ENCODE data around the gene KRT79.

KRT79 gene

DNA sequence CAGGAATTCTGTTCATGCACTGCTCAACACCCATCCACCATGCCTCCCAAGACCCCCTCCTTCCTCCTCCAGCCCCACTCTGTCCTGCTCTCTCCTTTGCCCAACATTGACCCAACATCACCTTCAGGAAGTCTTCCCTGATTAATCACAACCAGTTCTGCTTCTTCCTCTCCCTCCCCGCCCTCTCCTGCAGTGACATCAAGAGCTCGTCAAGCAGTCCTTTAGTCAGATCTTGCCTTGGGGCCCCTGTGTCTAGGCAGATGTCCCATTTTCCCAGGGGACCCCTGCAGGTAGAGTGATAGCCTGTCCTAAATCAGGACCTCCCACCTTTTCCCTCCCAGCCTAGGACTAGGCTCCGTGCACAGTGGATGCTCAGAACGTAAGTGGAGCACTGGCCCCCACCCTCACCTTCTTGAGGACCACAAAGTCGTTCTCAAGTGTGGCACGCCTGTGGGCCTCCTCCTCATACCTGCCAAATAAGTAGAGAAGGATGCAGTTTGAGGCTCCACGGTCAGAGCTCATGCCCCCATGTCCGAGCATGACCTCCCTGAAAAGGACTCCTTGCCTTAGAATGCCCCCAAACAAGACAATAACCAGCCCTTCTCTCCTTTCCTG is 12.4 kb upstream of the KRT79 start:
- no peak for TF ChIP-seq CTCF (IDR thresholded peaks at IDR 0.05; ENCODE audit: extremely low read depth, missing control alignments)
- DNase-seq (ENCODE audit: low spot score), result no peak

GRCh38 chr12:52845946-52846345 is 11.8 kb upstream of the KRT79 start:
- no peak for DNase-seq (ENCODE audit: low spot score)
- no peak for TF ChIP-seq CTCF (IDR thresholded peaks at IDR 0.05; ENCODE audit: extremely low read depth, missing control alignments)

DNA sequence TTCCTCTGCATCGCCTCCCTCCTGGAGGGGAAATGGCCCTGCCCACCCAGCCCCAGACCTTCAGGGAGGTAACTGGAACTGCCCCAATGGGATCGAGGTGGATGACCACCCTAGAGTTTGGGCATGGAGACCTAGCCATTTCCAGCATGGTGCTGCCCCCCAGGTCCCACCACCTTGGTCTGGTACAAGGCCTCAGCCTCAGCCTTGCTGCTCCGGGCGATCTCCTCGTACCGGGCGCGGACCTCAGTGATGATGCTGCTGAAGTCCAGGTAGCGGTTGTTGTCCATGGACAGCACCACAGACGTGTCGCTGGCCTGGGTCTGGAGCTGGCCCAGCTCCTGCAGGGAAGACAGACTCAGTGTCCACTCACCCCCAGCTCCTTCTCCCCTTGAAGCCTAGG is 10.3 kb upstream of the KRT79 start:
- TF ChIP-seq CTCF (IDR thresholded peaks at IDR 0.05; ENCODE audit: extremely low read depth, missing control alignments), result no peak
- DNase-seq (ENCODE audit: low spot score), result no peak

DNA sequence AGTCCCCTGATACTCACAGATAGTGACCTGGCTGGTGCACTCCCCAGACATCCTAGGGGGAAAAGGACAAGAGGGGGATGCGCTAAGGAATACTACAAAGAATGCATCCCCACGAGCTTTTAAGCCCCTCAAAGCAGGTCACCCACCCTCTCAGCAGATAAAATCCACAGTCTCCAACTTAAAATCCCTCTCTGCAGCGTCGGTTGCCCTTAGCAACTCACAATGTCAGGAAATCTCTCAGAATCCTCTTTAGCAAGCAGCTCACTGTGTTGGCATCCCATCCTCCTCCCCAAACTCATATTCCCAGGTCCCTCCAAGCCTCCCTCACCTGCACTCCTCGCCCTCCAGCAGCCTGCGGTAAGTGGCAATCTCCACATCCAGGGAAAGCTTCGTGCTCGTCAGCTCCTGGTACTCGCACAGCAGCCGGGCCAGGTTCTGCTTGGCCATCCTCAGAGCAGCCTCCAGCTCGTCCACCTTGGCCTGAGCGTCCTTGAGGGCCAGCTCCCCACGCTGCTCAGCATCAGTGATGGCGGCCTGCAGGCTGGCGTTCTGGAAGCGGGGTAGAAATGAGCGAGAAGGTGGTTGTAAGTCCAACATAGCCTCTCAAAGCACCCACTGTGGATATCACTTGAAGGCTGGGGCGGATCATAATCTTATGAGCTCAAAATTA is 5.5 kb upstream of the KRT79 start:
- TF ChIP-seq CTCF (IDR thresholded peaks at IDR 0.05; ENCODE audit: extremely low read depth, missing control alignments), result no peak
- no peak for DNase-seq (ENCODE audit: low spot score)

DNA sequence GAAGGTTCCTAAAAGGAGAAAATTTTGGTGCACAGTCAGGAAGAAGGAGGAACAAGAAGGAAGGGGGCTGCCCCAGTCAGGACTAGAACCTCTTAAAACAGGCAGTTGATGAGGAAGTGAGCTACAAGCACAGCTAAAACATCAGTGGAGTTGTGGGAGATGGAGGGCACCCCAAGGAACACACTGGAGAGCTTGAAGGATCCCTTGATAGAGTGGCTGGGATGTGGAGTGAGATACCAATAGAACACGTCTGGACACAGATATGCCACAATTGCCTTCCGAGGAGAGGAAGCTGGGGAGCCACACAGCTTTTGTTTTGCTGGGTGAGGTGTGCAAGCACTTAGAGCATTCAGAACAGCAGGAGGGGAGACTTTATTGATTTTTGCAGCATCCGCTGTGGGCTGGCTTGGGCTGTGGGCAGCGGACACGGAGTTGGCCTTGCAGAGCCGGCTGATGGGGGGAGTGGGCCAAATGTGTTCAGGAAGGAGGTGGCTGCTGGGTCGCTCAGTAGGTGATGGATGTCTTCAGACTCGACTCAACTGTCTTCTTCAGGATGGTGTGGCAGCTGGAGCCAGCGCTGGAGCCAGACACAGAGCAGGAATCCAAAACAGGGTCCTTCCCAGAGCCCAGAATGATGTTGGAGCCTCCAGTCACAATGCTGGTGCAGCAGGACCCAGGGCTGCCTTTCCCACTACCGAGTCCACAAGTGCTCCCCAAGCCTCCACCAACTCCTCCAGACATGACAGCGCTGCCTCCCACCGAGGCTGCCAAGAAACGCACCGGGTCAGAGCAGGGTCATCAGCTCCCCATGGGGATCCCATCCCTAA is 4.7 kb upstream of the KRT79 start:
- no peak for TF ChIP-seq CTCF (IDR thresholded peaks at IDR 0.05; ENCODE audit: extremely low read depth, missing control alignments)
- no peak for DNase-seq (ENCODE audit: low spot score)

- no peak for TF ChIP-seq CTCF (IDR thresholded peaks at IDR 0.05; ENCODE audit: extremely low read depth, missing control alignments)
- no peak for DNase-seq (ENCODE audit: low spot score)
Measured at GRCh38 chr12:52837781-52838608, 3.9 kb upstream of the KRT79 start.

All from GM20000 (cell line).